GM18951 (cell line): Measurements from ENCODE around the gene OR2B2.
"Not testable (repeated sequence)": the region's sequence is repeated elsewhere in the genome, so short reads cannot be mapped to it uniquely, and the experiment has no call there.

Source experiments
- POLR2A ChIP-seq: IDR thresholded peaks from 4 replicates; pipeline ENCODE4 v1.6.1; 2011; ENCODE audit warnings: mild to moderate bottlenecking; ENCODE audit not compliant: insufficient read length, insufficient read depth; ENCODE audit errors: extremely low read depth
- in situ Hi-C: fragments of 300-500 bp; cut with MboI; formaldehyde crosslinking; loops from one replicate; pipeline ENCODE4 v1.12.0; 2022; ENCODE audit warnings: low sequenced_read_pairs, mixed read lengths, inconsistent platforms; ENCODE audit not compliant: unreplicated experiment

Gene OR2B2

GRCh38 chr6:27911956-27912446, at the start of gene OR2B2:
TSS of gene OR2B2 (minus strand) at chr6:27912396. CDS start at chr6:27912319, 77 bp downstream.
- in situ Hi-C loops: no loop called here

GRCh38 chr6:27957516-27957915, 45.3 kb upstream of the OR2B2 start:
- in situ Hi-C loops: no loop called here
- no peak for TF ChIP-seq POLR2A

More at GRCh38 chr6:27911956-27912446, at the start of gene OR2B2:
- TF ChIP-seq POLR2A: no peak

GRCh38 chr6:27956941-27957340, 44.7 kb upstream of the OR2B2 start, which contains the start of gene OR2B6:
TSS of gene OR2B6 (plus strand) at chr6:27957241. CDS start at chr6:27957241, 0 bp downstream.
- TF ChIP-seq POLR2A: no peak
- in situ Hi-C loops: no loop called here

GRCh38 chr6:27951040-27951439, 38.8 kb upstream of the OR2B2 start:
- in situ Hi-C loops: no loop called here

GRCh38 chr6:27948237-27948636, 36.0 kb upstream of the OR2B2 start:
- in situ Hi-C loops: no loop called here
- TF ChIP-seq POLR2A: no peak

More at GRCh38 chr6:27951040-27951439, 38.8 kb upstream of the OR2B2 start:
- TF ChIP-seq POLR2A: no peak

- in situ Hi-C loops: not testable (repeated sequence)
Observed at GRCh38 chr6:27943072-27943471, 30.9 kb upstream of the OR2B2 start.

- in situ Hi-C loops: no loop called here
- TF ChIP-seq POLR2A: no peak
Observed at GRCh38 chr6:27940766-27941165, 28.6 kb upstream of the OR2B2 start.

- in situ Hi-C loops: no loop called here
- no peak for TF ChIP-seq POLR2A
Observed at GRCh38 chr6:27931209-27931608, 19.0 kb upstream of the OR2B2 start.

GRCh38 chr6:27929930-27930329, 17.7 kb upstream of the OR2B2 start:
- in situ Hi-C loops: not testable (repeated sequence)

- in situ Hi-C loops: not testable (repeated sequence)
Observed at GRCh38 chr6:27928041-27928440, 15.8 kb upstream of the OR2B2 start.

GRCh38 chr6:27924179-27924578, 12.0 kb upstream of the OR2B2 start:
- TF ChIP-seq POLR2A: no peak
- in situ Hi-C loops: no loop called here

GRCh38 chr6:27922949-27923348, 10.8 kb upstream of the OR2B2 start:
- in situ Hi-C loops: no loop called here
- no peak for TF ChIP-seq POLR2A

GRCh38 chr6:27908017-27908416, 4.2 kb downstream of the OR2B2 start:
- in situ Hi-C loops: no loop called here
- TF ChIP-seq POLR2A: no peak

GRCh38 chr6:27902335-27903314, 9.6 kb downstream of the OR2B2 start:
- in situ Hi-C loops: no loop called here
- no peak for TF ChIP-seq POLR2A

- in situ Hi-C loops: no loop called here
- no peak for TF ChIP-seq POLR2A
Observed at GRCh38 chr6:27901801-27902200, 10.4 kb downstream of the OR2B2 start.

- in situ Hi-C loops: not testable (repeated sequence)
Observed at GRCh38 chr6:27900197-27900596, 12.0 kb downstream of the OR2B2 start.
